ENCODE measurements around the gene PHACTR3. TPM values are rescaled to one million over a fixed set of nuclear protein-coding genes. Genes with fewer than 3 reads are reported as not detected.

Gene PHACTR3
- total and polyA plus RNA-seq, 2 of the 8 experiments (the other 6 are each of a cell fraction or from before 2014, with no cell fraction given) = 0.05 to 0.13 TPM

GRCh38 chr20:59616306-59616705 lies 12.0 kb downstream of the PHACTR3 start (continued):
- TF ChIP-seq CHD7 (IDR thresholded peaks at IDR 0.05; ENCODE audit: insufficient replicate concordance, low read length) (no peak), POLR2A (IDR thresholded peaks at IDR 0.05; ENCODE audit: control extremely low read depth in 1 of 2, low read depth in 2 of 2, low read length in 2 of 2) (no peak), CBX8 (IDR thresholded peaks at IDR 0.05; ENCODE audit: borderline replicate concordance, low read depth, low read length) (no peak), CBX5 (IDR thresholded peaks at IDR 0.05; ENCODE audit: low read depth, low read length) (no peak), SAP30 (IDR thresholded peaks at IDR 0.05; ENCODE audit: insufficient read depth, insufficient replicate concordance, low read length) (no peak), BRCA1 (IDR thresholded peaks at IDR 0.05; ENCODE audit: low read depth, low read length) (no peak), TEAD4 (IDR thresholded peaks at IDR 0.05; ENCODE audit: low read depth, low read length) (no peak), FOSL1 (IDR thresholded peaks at IDR 0.05; ENCODE audit: insufficient read depth, low read depth, low read length) (no peak)
